NB4 (cell line): ENCODE data around the gene RASGRP1.

Experiments
- MYC ChIP-seq: IDR thresholded peaks from 2 replicates; pipeline ENCODE4 v1.6.1; 2011; ENCODE audit warnings: low read depth, low read length
- POLR2A ChIP-seq: IDR thresholded peaks from 2 replicates; pipeline ENCODE4 v1.6.1; 2011; ENCODE audit warnings: mild to moderate bottlenecking; ENCODE audit not compliant: insufficient read length; ENCODE audit errors: extremely low read depth

GRCh38 chr15:38475361-38475760 is 89.3 kb downstream of the RASGRP1 start:
- TF ChIP-seq MYC, result no peak
- no peak for TF ChIP-seq POLR2A
